ENCODE data around the gene TAPT1.

TAPT1 gene

GRCh38 chr4:16168710-16169388 lies 57.4 kb downstream of the TAPT1 start:
- H3K27me3 ChIP-seq: no peaks in the 10 kb centered on the region
- no peak overlapping the region for H3K27ac ChIP-seq
- no peak for TF ChIP-seq CTCF (IDR thresholded peaks at IDR 0.05)
- peaks cover 91% of the 10 kb centered on the region for H3K36me3 ChIP-seq
- no peaks in the 10 kb centered on the region for H3K4me1 ChIP-seq (ENCODE audit: control insufficient read depth in 1 of 2, insufficient read depth in 1 of 2, low read depth in 1 of 2, low read length in 1 of 2)
- no peak overlapping the region for H3K4me3 ChIP-seq (ENCODE audit: low read depth in 1 of 2, low read length in 1 of 2)
- H3K9me3 ChIP-seq: no peaks in the 10 kb centered on the region

GRCh38 chr4:16168144-16168543 lies 58.1 kb downstream of the TAPT1 start:
- H3K9me3 ChIP-seq: no peaks in the 10 kb centered on the region
- no peak overlapping the region for H3K4me3 ChIP-seq (ENCODE audit: low read depth in 1 of 2, low read length in 1 of 2)
- H3K27me3 ChIP-seq: no peaks in the 10 kb centered on the region
- H3K27ac ChIP-seq: no peak overlapping the region
- peaks cover 91% of the 10 kb centered on the region for H3K36me3 ChIP-seq
- H3K4me1 ChIP-seq (ENCODE audit: control insufficient read depth in 1 of 2, insufficient read depth in 1 of 2, low read depth in 1 of 2, low read length in 1 of 2): no peaks in the 10 kb centered on the region
- TF ChIP-seq CTCF (IDR thresholded peaks at IDR 0.05): no peak

GRCh38 chr4:16165931-16166330 lies 60.3 kb downstream of the TAPT1 start:
- no peaks in the 10 kb centered on the region for H3K9me3 ChIP-seq
- TF ChIP-seq CTCF (IDR thresholded peaks at IDR 0.05): no peak
- no peaks in the 10 kb centered on the region for H3K4me1 ChIP-seq (ENCODE audit: control insufficient read depth in 1 of 2, insufficient read depth in 1 of 2, low read depth in 1 of 2, low read length in 1 of 2)
- no peaks in the 10 kb centered on the region for H3K27me3 ChIP-seq
- H3K27ac ChIP-seq: no peak overlapping the region
- no peak overlapping the region for H3K4me3 ChIP-seq (ENCODE audit: low read depth in 1 of 2, low read length in 1 of 2)
- H3K36me3 ChIP-seq: peaks cover 95% of the 10 kb centered on the region

GRCh38 chr4:16162891-16163290 lies 63.4 kb downstream of the TAPT1 start:
- no peak for TF ChIP-seq CTCF (IDR thresholded peaks at IDR 0.05)
- no peak overlapping the region for H3K27ac ChIP-seq
- H3K27me3 ChIP-seq: no peaks in the 10 kb centered on the region
- no peaks in the 10 kb centered on the region for H3K4me1 ChIP-seq (ENCODE audit: control insufficient read depth in 1 of 2, insufficient read depth in 1 of 2, low read depth in 1 of 2, low read length in 1 of 2)
- no peaks in the 10 kb centered on the region for H3K9me3 ChIP-seq
- no peak overlapping the region for H3K4me3 ChIP-seq (ENCODE audit: low read depth in 1 of 2, low read length in 1 of 2)
- H3K36me3 ChIP-seq: peaks cover 86% of the 10 kb centered on the region

- H3K27me3 ChIP-seq: no peaks in the 10 kb centered on the region
- H3K36me3 ChIP-seq: peaks cover 77% of the 10 kb centered on the region
- no peak for TF ChIP-seq CTCF (IDR thresholded peaks at IDR 0.05)
- no peak overlapping the region for H3K4me3 ChIP-seq (ENCODE audit: low read depth in 1 of 2, low read length in 1 of 2)
- H3K27ac ChIP-seq: no peak overlapping the region
- H3K4me1 ChIP-seq (ENCODE audit: control insufficient read depth in 1 of 2, insufficient read depth in 1 of 2, low read depth in 1 of 2, low read length in 1 of 2): no peaks in the 10 kb centered on the region
- no peaks in the 10 kb centered on the region for H3K9me3 ChIP-seq
Measured at GRCh38 chr4:16161851-16162408, 64.3 kb downstream of the TAPT1 start.
